Left ventricle myocardium superior (tissue), 1 donor: ENCODE results near the gene TM2D1. TPM values are rescaled to one million over a fixed set of nuclear protein-coding genes. Genes with fewer than 3 reads are reported as not detected.

ENCODE experiments used
- total RNA-seq: library from RNA; stranded (reverse); fragmentation: NEBNext Ultra II Directional; extraction: Animal tissue kit (Norgen Biotek cat#: 25700); gene quantifications from one replicate; pipeline ENCODE4 v1.2.1, GENCODE V29; 2021
- donor health status: DM: no; HTN: yes; CAD: no; lungs with severe emphysema.

The TM2D1 gene
- total RNA-seq, 1 donor from 2014 or later, result 33.0 TPM

Other genes with a start within 250 kb of the TM2D1 start
- 125 TPM for gene PATJ, start 17.3 kb upstream of the TM2D1 start, total RNA-seq